Measurements from ENCODE around the gene LRBA. TPM values are rescaled to one million over a fixed set of nuclear protein-coding genes. Genes with fewer than 3 reads are reported as not detected.

The LRBA gene
- total RNA-seq, 1 donor: 38.4 TPM

Small RNAs within 50 kb of the gene (small RNA-seq; reads per million reads assigned to genes)
- not detected for gene RNA5SP168

Other genes starting within 250 kb of the LRBA start
- 1,579 and 1,904 TPM in 2 replicates for gene RPS3A, start 84.3 kb upstream of the LRBA start, total RNA-seq

Data from fibroblast of villous mesenchyme (primary cell).